K562 (cell line): ENCODE measurements around the gene DNASE2.

ENCODE experiments used
- CEBPG ChIP-seq, 3 experiments: fragments of 200-800 bp in 1 of 3; sonication (Bioruptor generic) in 1 of 3; sonication (generic) in 1 of 3; formaldehyde crosslinking in 1 of 3; IDR thresholded peaks in 2 of 3; conservative IDR thresholded peaks in 1 of 3; 2 replicates each; pipeline versions ENCODE4 v1.6.1 to v1.8.0; 2016 to 2022; ENCODE audit warnings: missing compliant biosample characterization in 2 of 3, missing genetic modification characterization in 2 of 3, mild to moderate bottlenecking in 1 of 3, missing genetic modification reagents in 1 of 3
- CHD4 ChIP-seq: fragments of 200-600 bp; sonication (generic); IDR thresholded peaks from 3 replicates; pipeline ENCODE4 v1.6.1; 2012; ENCODE audit warnings: low read depth, mild to moderate bottlenecking, mixed read lengths, low read length, inconsistent platforms; ENCODE audit not compliant: insufficient read depth, insufficient replicate concordance, poor library complexity, severe bottlenecking
- CTBP1 ChIP-seq: fragments of 450-650 bp; IDR thresholded peaks from 2 replicates; pipeline ENCODE4 v1.6.1; 2016; ENCODE audit warnings: borderline replicate concordance
- ELF1 ChIP-seq: fragments of 200-800 bp; sonication (Bioruptor generic); IDR thresholded peaks from 2 replicates; pipeline ENCODE4 v1.6.1; 2016; ENCODE audit warnings: missing genetic modification characterization, missing compliant biosample characterization
- L3MBTL2 ChIP-seq: fragments of 450-650 bp; IDR thresholded peaks from 2 replicates; pipeline ENCODE4 v1.6.1; 2016; ENCODE audit warnings: mild to moderate bottlenecking, moderate library complexity
- NR2C2 ChIP-seq, 2 experiments: fragments of 200-800 bp in 1 of 2; sonication (Bioruptor generic) in 1 of 2; sonication (generic) in 1 of 2; formaldehyde crosslinking in 1 of 2; IDR thresholded peaks; 2 replicates each; pipeline versions ENCODE4 v1.6.1 to v1.8.0; 2016 to 2022; ENCODE audit warnings: mild to moderate bottlenecking in 1 of 2, missing compliant biosample characterization in 1 of 2, missing genetic modification characterization in 1 of 2, missing genetic modification reagents in 1 of 2
- POLR2A ChIP-seq: fragments of 450-650 bp; conservative IDR thresholded peaks from 2 replicates; pipeline ENCODE4 v1.6.1; 2016
- POLR3G ChIP-seq: IDR thresholded peaks from 2 replicates; pipeline ENCODE4 v1.6.1; 2011; ENCODE audit not compliant: insufficient read length, insufficient replicate concordance; ENCODE audit errors: extremely low read depth
- PREB ChIP-seq: sonication (generic); formaldehyde crosslinking; IDR thresholded peaks from 2 replicates; pipeline ENCODE4 v1.8.1; 2023; ENCODE audit warnings: mild to moderate bottlenecking, missing genetic modification reagents
- SIN3A ChIP-seq, 2 experiments: fragments of 150-350 bp in 1 of 2; IDR thresholded peaks; 2 replicates each; pipeline ENCODE4 v1.6.1; 2011 to 2016; ENCODE audit warnings: borderline replicate concordance in 2 of 2, low read depth in 2 of 2, low read length in 2 of 2, mild to moderate bottlenecking in 2 of 2, moderate library complexity in 2 of 2; ENCODE audit not compliant: control insufficient read depth in 1 of 2
- TEAD4 ChIP-seq, 2 experiments: sonication (generic) in 1 of 2; formaldehyde crosslinking in 1 of 2; IDR thresholded peaks; 2 replicates each; pipeline versions ENCODE4 v1.6.1 to v1.8.0; 2012 to 2022; ENCODE audit warnings: borderline replicate concordance in 1 of 2, inconsistent platforms in 1 of 2, low read length in 1 of 2, mild to moderate bottlenecking in 1 of 2, missing genetic modification reagents in 1 of 2
- ZBTB49 ChIP-seq: sonication (generic); formaldehyde crosslinking; IDR thresholded peaks from 2 replicates; pipeline ENCODE4 v1.8.0; 2022; ENCODE audit warnings: missing genetic modification reagents, mild to moderate bottlenecking, borderline replicate concordance
- ZNF174 ChIP-seq: fragments of 250-450 bp; sonication (Bioruptor Pico); IDR thresholded peaks from 2 replicates; pipeline ENCODE4 v1.4.0; 2020; ENCODE audit warnings: mild to moderate bottlenecking

GRCh38 chr19:12899891-12900518, 18.8 kb upstream of the DNASE2 start:
- TF ChIP-seq ZNF174 (no peak), PREB (no peak), CEBPG (CRISPR knock-in tag; IDR thresholded peaks at IDR 0.05) (no peak), CEBPG (tag; conservative IDR thresholded peaks at IDR 0.05 in 1 of 2, IDR thresholded peaks at IDR 0.05 in 1 of 2) (no peak), CTBP1 (no peak), SIN3A (IDR thresholded peaks at IDR 0.05; ENCODE audit: borderline replicate concordance in 2 of 2, control insufficient read depth in 1 of 2, low read depth in 2 of 2, low read length in 2 of 2) (no peak), L3MBTL2 (no peak), CHD4 (no peak), NR2C2 (CRISPR knock-in tag; IDR thresholded peaks at IDR 0.05) (no peak), NR2C2 (tag; IDR thresholded peaks at IDR 0.05) (no peak), TEAD4 (IDR thresholded peaks at IDR 0.05; ENCODE audit: low read length) (no peak), TEAD4 (CRISPR knock-in tag; IDR thresholded peaks at IDR 0.05; ENCODE audit: borderline replicate concordance) (no peak), POLR3G (no peak), POLR2A (no peak), ELF1 (tag) (no peak), ZBTB49 (no peak)
